ENCODE measurements around the gene LOXHD1. TPM values are rescaled to one million over a fixed set of nuclear protein-coding genes. Genes with fewer than 3 reads are reported as not detected.

The LOXHD1 gene
- total RNA-seq, 1 experiment from 2014 or later, result 25.5 TPM

DNA sequence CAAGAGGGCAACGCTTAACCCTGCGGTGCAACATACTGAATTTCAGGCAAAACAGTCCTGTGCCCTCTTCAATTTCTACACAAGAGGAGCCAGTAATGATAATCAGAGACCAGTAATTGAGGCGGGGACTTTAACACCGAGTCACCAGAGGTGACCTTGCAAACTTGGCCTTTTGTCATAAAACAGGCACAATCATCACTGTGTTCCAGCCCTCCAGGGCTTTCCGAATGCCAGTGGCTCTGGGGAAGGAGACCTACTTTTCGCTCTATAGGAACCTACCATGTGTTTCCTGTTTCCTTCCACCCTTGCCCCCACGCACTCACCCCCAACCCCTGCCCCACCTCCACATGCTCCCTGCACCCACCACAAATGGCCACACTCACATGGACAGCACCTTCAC is 47.2 kb upstream of the LOXHD1 start:
- Histone ChIP-seq H3K36me3 (ENCODE audit: insufficient read depth, low read length, poor library complexity, severe bottlenecking) (no peaks in the 10 kb centered on the region), H3K27ac (ENCODE audit: low read depth, low read length, poor library complexity, severe bottlenecking) (no peak overlapping the region), H3K4me3 (ENCODE audit: low read depth, low read length, poor library complexity, severe bottlenecking) (no peak overlapping the region), H3K27me3 (replicated peaks; ENCODE audit: insufficient read depth, low read depth, low read length, poor library complexity) (no peaks in the 10 kb centered on the region), H3K9me3 (ENCODE audit: low read depth, low read length, poor library complexity, severe bottlenecking) (no peaks in the 10 kb centered on the region), H3K4me1 (ENCODE audit: insufficient read depth, low read length, poor library complexity, severe bottlenecking) (peaks cover 3% of the 10 kb centered on the region)
- no peak for DNase-seq (ENCODE audit: low spot score)
- POLR2A ChIA-PET (ENCODE audit: low non-redundant PET), result no interaction called here
- CTCF ChIA-PET, result no interaction called here
- intact Hi-C loops (cut with micrococcal nuclease; ENCODE audit: unreplicated experiment), result no loop called here
- no TSS peak for BruUV-seq (replicated peaks)
- TF ChIP-seq, protein P1, sequence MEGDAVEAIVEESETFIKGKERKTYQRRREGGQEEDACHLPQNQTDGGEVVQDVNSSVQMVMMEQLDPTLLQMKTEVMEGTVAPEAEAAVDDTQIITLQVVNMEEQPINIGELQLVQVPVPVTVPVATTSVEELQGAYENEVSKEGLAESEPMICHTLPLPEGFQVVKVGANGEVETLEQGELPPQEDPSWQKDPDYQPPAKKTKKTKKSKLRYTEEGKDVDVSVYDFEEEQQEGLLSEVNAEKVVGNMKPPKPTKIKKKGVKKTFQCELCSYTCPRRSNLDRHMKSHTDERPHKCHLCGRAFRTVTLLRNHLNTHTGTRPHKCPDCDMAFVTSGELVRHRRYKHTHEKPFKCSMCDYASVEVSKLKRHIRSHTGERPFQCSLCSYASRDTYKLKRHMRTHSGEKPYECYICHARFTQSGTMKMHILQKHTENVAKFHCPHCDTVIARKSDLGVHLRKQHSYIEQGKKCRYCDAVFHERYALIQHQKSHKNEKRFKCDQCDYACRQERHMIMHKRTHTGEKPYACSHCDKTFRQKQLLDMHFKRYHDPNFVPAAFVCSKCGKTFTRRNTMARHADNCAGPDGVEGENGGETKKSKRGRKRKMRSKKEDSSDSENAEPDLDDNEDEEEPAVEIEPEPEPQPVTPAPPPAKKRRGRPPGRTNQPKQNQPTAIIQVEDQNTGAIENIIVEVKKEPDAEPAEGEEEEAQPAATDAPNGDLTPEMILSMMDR (conservative IDR thresholded peaks at IDR 0.05; ENCODE audit: low read depth, low read length), result no peak
- no peak for TF ChIP-seq EZH2 (IDR thresholded peaks at IDR 0.05; ENCODE audit: borderline replicate concordance, low read depth, low read length, poor library complexity, severe bottlenecking)

- DNase-seq (ENCODE audit: low spot score), result no peak
- Histone ChIP-seq H3K36me3 (ENCODE audit: insufficient read depth, low read length, poor library complexity, severe bottlenecking) (no peaks in the 10 kb centered on the region), H3K27ac (ENCODE audit: low read depth, low read length, poor library complexity, severe bottlenecking) (no peak overlapping the region), H3K4me3 (ENCODE audit: low read depth, low read length, poor library complexity, severe bottlenecking) (no peak overlapping the region), H3K4me1 (ENCODE audit: insufficient read depth, low read length, poor library complexity, severe bottlenecking) (peaks cover 3% of the 10 kb centered on the region), H3K27me3 (replicated peaks; ENCODE audit: insufficient read depth, low read depth, low read length, poor library complexity) (no peaks in the 10 kb centered on the region), H3K9me3 (ENCODE audit: low read depth, low read length, poor library complexity, severe bottlenecking) (no peaks in the 10 kb centered on the region)
- BruUV-seq (replicated peaks), result no TSS peak
- ChIA-PET CTCF (no interaction called here), POLR2A (ENCODE audit: low non-redundant PET) (no interaction called here)
- intact Hi-C loops (cut with micrococcal nuclease; ENCODE audit: unreplicated experiment), result no loop called here
- TF ChIP-seq, protein P1 (conservative IDR thresholded peaks at IDR 0.05; ENCODE audit: low read depth, low read length), result no peak
- no peak for TF ChIP-seq EZH2 (IDR thresholded peaks at IDR 0.05; ENCODE audit: borderline replicate concordance, low read depth, low read length, poor library complexity, severe bottlenecking)
Observed at GRCh38 chr18:46702471-46702870, 45.5 kb upstream of the LOXHD1 start.

DNA sequence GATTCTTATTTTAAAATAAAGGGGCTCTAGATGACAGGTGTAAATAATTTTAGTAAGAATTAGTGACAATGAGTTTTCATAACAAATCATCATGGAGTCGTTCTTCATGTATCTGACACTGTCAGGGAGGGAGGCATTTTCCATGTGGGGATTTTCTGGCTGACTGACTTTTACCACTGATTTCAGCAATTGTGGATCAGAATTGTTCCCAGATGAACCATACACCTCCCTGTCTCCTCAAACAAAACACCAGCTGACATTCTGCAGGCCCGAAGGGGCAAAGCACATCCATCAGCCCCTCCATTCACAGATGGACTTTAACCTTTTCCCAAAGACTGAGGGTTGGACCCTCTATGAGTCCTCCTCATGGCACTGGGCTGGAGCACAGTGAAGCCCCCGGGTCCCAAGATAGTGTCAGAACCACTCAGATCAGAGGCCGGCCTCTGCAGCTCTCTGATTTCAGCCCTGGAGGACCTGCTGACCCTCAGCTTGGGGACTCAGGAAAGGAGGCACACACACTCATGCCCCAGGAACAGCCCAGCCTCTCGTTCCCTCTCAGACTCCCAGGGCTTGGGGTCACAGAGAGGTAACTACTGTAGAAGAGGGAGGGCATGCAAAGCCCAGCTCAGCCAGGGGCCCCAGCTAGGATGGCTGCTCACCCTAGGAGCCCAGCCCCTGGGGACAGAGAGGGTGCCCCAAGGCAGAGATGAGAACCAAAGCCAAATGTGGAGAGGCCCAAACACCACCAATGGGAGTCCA is 43.2 kb upstream of the LOXHD1 start:
- Histone ChIP-seq H3K36me3 (ENCODE audit: insufficient read depth, low read length, poor library complexity, severe bottlenecking) (no peaks in the 10 kb centered on the region), H3K27me3 (replicated peaks; ENCODE audit: insufficient read depth, low read depth, low read length, poor library complexity) (no peaks in the 10 kb centered on the region), H3K4me1 (ENCODE audit: insufficient read depth, low read length, poor library complexity, severe bottlenecking) (peaks cover 3% of the 10 kb centered on the region), H3K27ac (ENCODE audit: low read depth, low read length, poor library complexity, severe bottlenecking) (peak overlapping the region; percentile 5), H3K4me3 (ENCODE audit: low read depth, low read length, poor library complexity, severe bottlenecking) (no peak overlapping the region), H3K9me3 (ENCODE audit: low read depth, low read length, poor library complexity, severe bottlenecking) (no peaks in the 10 kb centered on the region)
- ChIA-PET CTCF (no interaction called here), POLR2A (ENCODE audit: low non-redundant PET) (no interaction called here)
- intact Hi-C loops (cut with micrococcal nuclease; ENCODE audit: unreplicated experiment), result no loop called here
- TF ChIP-seq EZH2 (IDR thresholded peaks at IDR 0.05; ENCODE audit: borderline replicate concordance, low read depth, low read length, poor library complexity, severe bottlenecking), result no peak
- TF ChIP-seq, protein P1 (conservative IDR thresholded peaks at IDR 0.05; ENCODE audit: low read depth, low read length), result no peak
- no peak for DNase-seq (ENCODE audit: low spot score)
- no TSS peak for BruUV-seq (replicated peaks)
